Thoracic aorta (tissue), 2 donors: ENCODE data around the gene MSANTD2. TPM values are rescaled to one million over a fixed set of nuclear protein-coding genes. Genes with fewer than 3 reads are reported as not detected.

ENCODE experiments used
- ATAC-seq: fragments of 150-250 bp; one replicate; pipeline ENCODE4 v1.8.0; 2017; ENCODE audit warnings: low read depth; ENCODE audit not compliant: insufficient number of reproducible peaks, low FRiP score
- DNase-seq: peaks from one replicate; pipeline ENCODE4 v3.0.0-alpha.2; 2020; ENCODE audit warnings: low spot score
- H3K27ac ChIP-seq, 2 donors: fragments of 200-600 bp; sonication (generic); 1 replicate in 1 of 2; 2 replicates in 1 of 2; pipeline ENCODE4 v1.5.1; 2016; ENCODE audit warnings: mild to moderate bottlenecking in 2 of 2, moderate library complexity in 2 of 2
- H3K27me3 ChIP-seq: fragments of 200-600 bp; sonication (generic); replicated peaks from 2 replicates; pipeline ENCODE4 v1.6.0; 2016; ENCODE audit warnings: mild to moderate bottlenecking; ENCODE audit not compliant: insufficient read depth
- H3K36me3 ChIP-seq: fragments of 200-600 bp; sonication (generic); one replicate; pipeline ENCODE4 v1.5.1; 2016
- H3K4me1 ChIP-seq, 2 donors: fragments of 200-600 bp; sonication (generic); 1 replicate in 1 of 2; 2 replicates in 1 of 2; pipeline versions ENCODE4 v1.5.1 to v1.6.0; 2016; ENCODE audit warnings: low read depth in 2 of 2, mild to moderate bottlenecking in 1 of 2; ENCODE audit not compliant: control insufficient read depth in 1 of 2
- H3K4me3 ChIP-seq: fragments of 200-600 bp; sonication (generic); 2 replicates; pipeline ENCODE4 v1.5.1; 2016; ENCODE audit warnings: mild to moderate bottlenecking
- H3K9me3 ChIP-seq: fragments of 200-600 bp; sonication (generic); 2 replicates; pipeline ENCODE4 v1.5.1; 2016
- total RNA-seq, 2 donors: library from RNA; depleted of rRNA; stranded (reverse); fragments of >200 nt; gene quantifications; one replicate each; pipeline versions ENCODE4 v1.1.0 to v1.2.3, GENCODE V29; 2016
- TF ChIP-seq, protein P1 (sequence below): fragments of 200-600 bp; sonication (generic); IDR thresholded peaks from one replicate; pipeline ENCODE4 v1.5.1; 2019; ENCODE audit warnings: antibody characterized with exemption

MSANTD2 gene
- total RNA-seq, 2 donors from 2014 or later: 16.4 to 29.4 TPM

DNA sequence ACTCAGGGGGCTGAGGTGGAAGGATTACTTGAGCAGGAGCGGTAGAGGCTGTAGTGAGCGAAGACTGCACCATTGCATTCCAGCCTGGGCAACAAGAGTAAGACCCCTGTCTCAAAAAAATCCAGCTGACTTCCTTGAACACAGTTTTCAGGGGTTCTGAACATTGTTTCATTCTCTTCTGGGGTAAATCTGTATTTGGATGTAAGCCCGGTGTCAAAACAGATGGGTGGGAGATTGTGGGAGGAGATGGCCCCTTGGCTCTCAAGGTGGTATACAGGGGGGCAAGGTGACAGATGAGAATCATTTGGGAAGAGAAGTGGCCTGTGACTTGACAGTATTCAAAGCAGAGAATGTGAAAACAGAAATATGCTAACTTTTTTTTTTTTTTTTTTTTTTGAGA, 42.9 kb downstream of the MSANTD2 start:
- Histone ChIP-seq H3K36me3 (no peaks in the 10 kb centered on the region), H3K4me3 (no peak overlapping the region), H3K27me3 (no peaks in the 10 kb centered on the region), H3K4me1 (peaks cover 11 to 36% of the 10 kb centered on the region in 2 donors), H3K27ac (no peak overlapping the region), H3K9me3 (no peaks in the 10 kb centered on the region)
- TF ChIP-seq, protein P1, sequence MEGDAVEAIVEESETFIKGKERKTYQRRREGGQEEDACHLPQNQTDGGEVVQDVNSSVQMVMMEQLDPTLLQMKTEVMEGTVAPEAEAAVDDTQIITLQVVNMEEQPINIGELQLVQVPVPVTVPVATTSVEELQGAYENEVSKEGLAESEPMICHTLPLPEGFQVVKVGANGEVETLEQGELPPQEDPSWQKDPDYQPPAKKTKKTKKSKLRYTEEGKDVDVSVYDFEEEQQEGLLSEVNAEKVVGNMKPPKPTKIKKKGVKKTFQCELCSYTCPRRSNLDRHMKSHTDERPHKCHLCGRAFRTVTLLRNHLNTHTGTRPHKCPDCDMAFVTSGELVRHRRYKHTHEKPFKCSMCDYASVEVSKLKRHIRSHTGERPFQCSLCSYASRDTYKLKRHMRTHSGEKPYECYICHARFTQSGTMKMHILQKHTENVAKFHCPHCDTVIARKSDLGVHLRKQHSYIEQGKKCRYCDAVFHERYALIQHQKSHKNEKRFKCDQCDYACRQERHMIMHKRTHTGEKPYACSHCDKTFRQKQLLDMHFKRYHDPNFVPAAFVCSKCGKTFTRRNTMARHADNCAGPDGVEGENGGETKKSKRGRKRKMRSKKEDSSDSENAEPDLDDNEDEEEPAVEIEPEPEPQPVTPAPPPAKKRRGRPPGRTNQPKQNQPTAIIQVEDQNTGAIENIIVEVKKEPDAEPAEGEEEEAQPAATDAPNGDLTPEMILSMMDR: no peak
- ATAC-seq: no peak
- no peak for DNase-seq

GRCh38 chr11:124756753-124757227, 43.4 kb downstream of the MSANTD2 start:
- H3K27ac ChIP-seq: no peak overlapping the region
- no peak overlapping the region for H3K4me3 ChIP-seq
- no peaks in the 10 kb centered on the region for H3K36me3 ChIP-seq
- no peaks in the 10 kb centered on the region for H3K9me3 ChIP-seq
- H3K27me3 ChIP-seq: no peaks in the 10 kb centered on the region
- ATAC-seq (no peak), DNase-seq (no peak)
- TF ChIP-seq, protein P1: no peak
- peaks cover 11 to 31% of the 10 kb centered on the region in 2 donors for H3K4me1 ChIP-seq

DNA sequence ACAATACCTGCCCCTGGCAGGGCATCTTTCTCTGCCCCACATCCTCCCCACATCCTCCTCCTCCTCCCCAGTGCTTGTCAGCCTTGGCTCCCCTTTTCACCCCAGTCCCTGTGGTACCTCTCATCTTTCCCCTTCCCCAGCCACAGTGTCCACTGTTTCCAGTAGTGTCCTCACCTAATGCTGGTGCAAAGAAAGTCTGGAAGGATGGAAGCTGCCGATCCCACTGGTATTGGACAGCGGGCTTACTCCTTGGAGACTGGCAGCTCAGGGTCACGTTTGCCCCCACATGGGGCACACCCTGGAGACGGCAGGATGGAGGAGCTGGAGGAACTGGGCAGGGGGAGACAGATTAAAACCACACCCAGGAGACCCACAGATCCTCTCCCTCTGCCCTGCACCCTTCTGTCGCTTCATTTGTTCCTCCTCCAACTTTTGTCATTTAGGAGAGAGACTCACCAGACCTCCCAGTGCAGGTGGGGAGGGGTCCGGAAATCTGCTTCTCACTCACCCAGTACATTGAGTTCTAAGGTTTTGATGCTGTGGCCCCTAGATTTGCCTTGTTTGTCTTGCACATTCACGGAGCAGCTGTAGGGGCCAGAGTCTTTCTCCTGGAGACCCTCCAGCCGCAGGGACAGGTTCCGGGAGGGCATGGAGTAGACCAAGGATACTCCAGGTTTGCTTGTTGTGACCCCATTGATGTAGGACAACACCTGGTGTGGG, 44.0 kb downstream of the MSANTD2 start:
- Histone ChIP-seq H3K27ac (no peak overlapping the region), H3K27me3 (no peaks in the 10 kb centered on the region), H3K9me3 (no peaks in the 10 kb centered on the region), H3K4me3 (no peak overlapping the region), H3K4me1 (peaks cover 11 to 30% of the 10 kb centered on the region in 2 donors), H3K36me3 (no peaks in the 10 kb centered on the region)
- no peak for ATAC-seq
- DNase-seq: no peak
- TF ChIP-seq, protein P1: no peak

DNA sequence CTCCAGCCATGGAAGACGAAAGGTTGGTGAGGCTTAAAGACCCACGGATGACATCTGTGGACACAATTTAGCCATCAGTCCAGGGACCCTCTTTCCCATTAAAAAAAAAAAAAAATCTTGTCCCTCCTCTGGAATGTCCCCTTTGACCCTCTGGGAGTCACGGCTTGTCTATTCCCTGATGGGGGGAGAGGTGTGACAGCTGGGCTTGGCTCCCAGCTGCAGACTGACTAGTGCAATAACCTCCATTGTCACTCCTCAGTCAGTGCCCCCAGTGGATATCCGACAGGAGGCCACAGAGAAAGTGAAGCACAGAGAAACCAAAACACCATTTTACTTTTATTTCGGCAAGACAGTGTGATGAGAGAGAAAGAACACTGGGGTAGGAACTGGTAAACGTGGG, 45.5 kb downstream of the MSANTD2 start:
- TF ChIP-seq, protein P1: no peak
- no peak overlapping the region for H3K4me3 ChIP-seq
- peaks cover 11 to 20% of the 10 kb centered on the region in 2 donors for H3K4me1 ChIP-seq
- H3K27me3 ChIP-seq: no peaks in the 10 kb centered on the region
- no peak for ATAC-seq
- no peaks in the 10 kb centered on the region for H3K9me3 ChIP-seq
- H3K27ac ChIP-seq: no peak overlapping the region
- H3K36me3 ChIP-seq: no peaks in the 10 kb centered on the region
- DNase-seq: no peak

GRCh38 chr11:124754309-124754708, 45.9 kb downstream of the MSANTD2 start:
- H3K36me3 ChIP-seq: no peaks in the 10 kb centered on the region
- no peak overlapping the region for H3K4me3 ChIP-seq
- ATAC-seq (no peak), DNase-seq (no peak)
- no peaks in the 10 kb centered on the region for H3K9me3 ChIP-seq
- H3K4me1 ChIP-seq: peaks cover 11 to 16% of the 10 kb centered on the region in 2 donors
- no peaks in the 10 kb centered on the region for H3K27me3 ChIP-seq
- TF ChIP-seq, protein P1: no peak
- no peak overlapping the region for H3K27ac ChIP-seq
